GM12878 (cell line): Measurements from ENCODE around the gene TMEM131L. TPM values are rescaled to one million over a fixed set of nuclear protein-coding genes. Genes with fewer than 3 reads are reported as not detected.
A peak's percentile ranks its signal among the peaks of the same experiment; 100 is the strongest.

Experiments used
- CBFB ChIP-seq: IDR thresholded peaks from 2 replicates; pipeline ENCODE4 v1.6.1; 2016; ENCODE audit warnings: antibody characterized with exemption, low read depth
- CREB1 ChIP-seq: IDR thresholded peaks from 2 replicates; pipeline ENCODE4 v1.6.1; 2012; ENCODE audit warnings: low read depth, mild to moderate bottlenecking, inconsistent platforms
- CREM ChIP-seq: IDR thresholded peaks from 2 replicates; pipeline ENCODE4 v1.6.1; 2014; ENCODE audit warnings: antibody characterized with exemption, low read depth
- EED ChIP-seq: sonication (generic); IDR thresholded peaks from 2 replicates; pipeline ENCODE4 v1.6.1; 2016; ENCODE audit warnings: antibody characterized with exemption, low read depth
- KAT2A ChIP-seq: conservative IDR thresholded peaks from 2 replicates; pipeline ENCODE4 v1.6.1; 2011; ENCODE audit warnings: low read depth, low read length; ENCODE audit not compliant: control insufficient read depth
- MXI1 ChIP-seq: fragments of 150-350 bp; IDR thresholded peaks from 2 replicates; pipeline ENCODE4 v1.6.1; 2011; ENCODE audit warnings: low read depth, mild to moderate bottlenecking, inconsistent platforms, low read length, improper control_type of control experiment
- NKRF ChIP-seq: fragments of 450-650 bp; conservative IDR thresholded peaks from 2 replicates; pipeline ENCODE4 v1.6.1; 2017; ENCODE audit warnings: mild to moderate bottlenecking, moderate library complexity
- PBX3 ChIP-seq: IDR thresholded peaks from 2 replicates; pipeline ENCODE4 v1.6.1; 2011; ENCODE audit warnings: mild to moderate bottlenecking, low read depth, low read length, moderate library complexity; ENCODE audit not compliant: insufficient replicate concordance
- RCOR1 ChIP-seq: conservative IDR thresholded peaks from 2 replicates; pipeline ENCODE4 v1.6.1; 2012; ENCODE audit warnings: low read depth, low read length, improper control_type of control experiment
- SMAD1 ChIP-seq: fragments of 450-650 bp; IDR thresholded peaks from 2 replicates; pipeline ENCODE4 v1.6.1; 2018; ENCODE audit warnings: mild to moderate bottlenecking, low read depth; ENCODE audit not compliant: partially characterized antibody
- SPI1 ChIP-seq: IDR thresholded peaks from 2 replicates; pipeline ENCODE4 v1.6.1; 2011; ENCODE audit warnings: low read depth, mild to moderate bottlenecking, low read length, moderate library complexity, borderline replicate concordance; ENCODE audit not compliant: insufficient read depth
- TCF7 ChIP-seq: IDR thresholded peaks from 2 replicates; pipeline ENCODE4 v1.6.1; 2014; ENCODE audit warnings: antibody characterized with exemption, borderline replicate concordance
- USF1 ChIP-seq: IDR thresholded peaks from 2 replicates; pipeline ENCODE4 v1.6.1; 2011; ENCODE audit warnings: borderline replicate concordance, low read depth, mild to moderate bottlenecking, moderate library complexity, mixed read lengths, low read length; ENCODE audit not compliant: insufficient read depth; ENCODE audit errors: extremely low read length
- WRNIP1 ChIP-seq: IDR thresholded peaks from 2 replicates; pipeline ENCODE4 v1.6.1; 2011; ENCODE audit warnings: low read depth, low read length, improper control_type of control experiment, borderline replicate concordance
- YY1 ChIP-seq: IDR thresholded peaks from 2 replicates; pipeline ENCODE4 v1.6.1; 2011; ENCODE audit warnings: low read depth, mild to moderate bottlenecking, low read length
- ZNF24 ChIP-seq: fragments of 450-650 bp; IDR thresholded peaks from 2 replicates; pipeline ENCODE4 v1.6.1; 2017; ENCODE audit warnings: antibody characterized with exemption, mild to moderate bottlenecking
- ZNF592 ChIP-seq: fragments of 450-650 bp; IDR thresholded peaks from 2 replicates; pipeline ENCODE4 v1.6.1; 2017; ENCODE audit warnings: mild to moderate bottlenecking, moderate library complexity
- ZSCAN29 ChIP-seq: fragments of 450-650 bp; IDR thresholded peaks from 2 replicates; pipeline ENCODE4 v1.6.1; 2017; ENCODE audit warnings: mild to moderate bottlenecking, moderate library complexity
- ZZZ3 ChIP-seq: IDR thresholded peaks from 2 replicates; pipeline ENCODE4 v1.6.1; 2011; ENCODE audit warnings: low read depth; ENCODE audit not compliant: control insufficient read depth, insufficient read length
- polyA plus RNA-seq, 11 experiments: library from polyadenylated mRNA; depleted of rRNA in 4 of 11; unstranded in 6 of 11; stranded (reverse) in 5 of 11; fragments of >200 nt; fragmentation: Nextera tagmentation in 4 of 11; fragmentation: Illumina TruSeq in 1 of 11; extraction: Ambion mirVana in 4 of 11; extraction: Trizol in 1 of 11; gene quantifications; 1 replicate in 1 of 11; 2 replicates in 10 of 11; pipeline versions ENCODE4 v1.2.1 to v1.2.3, GENCODE V29; 2011 to 2016; ENCODE audit warnings: inconsistent platforms in 2 of 11, missing spikeins in 2 of 11, low read depth in 1 of 11
- total RNA-seq, 4 experiments: library from RNA; depleted of rRNA in 3 of 4; stranded (reverse); fragments of >200 nt in 3 of 4; fragmentation: Illumina TruSeq in 1 of 4; extraction: Trizol in 1 of 4; gene quantifications; 2 replicates each; pipeline versions ENCODE4 v1.2.1 to v1.2.3, GENCODE V29; 2013 to 2021

The TMEM131L gene
- total and polyA plus RNA-seq, 10 of the 15 experiments (the other 5 are each of a cell fraction or from before 2014, with no cell fraction given): 8.5 to 101 (median 74.4) TPM

GRCh38 chr4:153521999-153522801 lies 56.0 kb downstream of the TMEM131L start (continued):
- no peak for TF ChIP-seq NKRF
- no peak for TF ChIP-seq CREB1
- TF ChIP-seq SPI1: peak; percentile 83
- 0 out of 2 replicates have a peak, but pooled peaks have one; percentile 7 for TF ChIP-seq WRNIP1
- TF ChIP-seq USF1: no peak
- TF ChIP-seq CREM: peak; percentile 34; the same call in 1 of the 2 replicates
- peak; percentile 88 for TF ChIP-seq YY1
- 0 out of 2 replicates have a peak, but pooled peaks have one; percentile 11 for TF ChIP-seq ZNF24
- TF ChIP-seq ZNF592: no peak; the same call in 1 of the 2 replicates
- TF ChIP-seq MXI1: peak; percentile 56; the same call in 1 of the 2 replicates
- peak; percentile 70; the same call in 1 of the 2 replicates for TF ChIP-seq TCF7
- TF ChIP-seq PBX3: no peak
- 0 out of 2 replicates have a peak, but pooled peaks have one; percentile 14 for TF ChIP-seq ZSCAN29
- no peak for TF ChIP-seq KAT2A
- 0 out of 2 replicates have a peak, but pooled peaks have one; percentile 55 for TF ChIP-seq RCOR1
- TF ChIP-seq ZZZ3: no peak
- TF ChIP-seq SMAD1: peak; percentile 24
- peak; percentile 5; the same call in 1 of the 2 replicates for TF ChIP-seq EED
- peak; percentile 42; the same call in 1 of the 2 replicates for TF ChIP-seq CBFB
